ENCODE results near the gene SH3TC1.

Gene SH3TC1

DNA sequence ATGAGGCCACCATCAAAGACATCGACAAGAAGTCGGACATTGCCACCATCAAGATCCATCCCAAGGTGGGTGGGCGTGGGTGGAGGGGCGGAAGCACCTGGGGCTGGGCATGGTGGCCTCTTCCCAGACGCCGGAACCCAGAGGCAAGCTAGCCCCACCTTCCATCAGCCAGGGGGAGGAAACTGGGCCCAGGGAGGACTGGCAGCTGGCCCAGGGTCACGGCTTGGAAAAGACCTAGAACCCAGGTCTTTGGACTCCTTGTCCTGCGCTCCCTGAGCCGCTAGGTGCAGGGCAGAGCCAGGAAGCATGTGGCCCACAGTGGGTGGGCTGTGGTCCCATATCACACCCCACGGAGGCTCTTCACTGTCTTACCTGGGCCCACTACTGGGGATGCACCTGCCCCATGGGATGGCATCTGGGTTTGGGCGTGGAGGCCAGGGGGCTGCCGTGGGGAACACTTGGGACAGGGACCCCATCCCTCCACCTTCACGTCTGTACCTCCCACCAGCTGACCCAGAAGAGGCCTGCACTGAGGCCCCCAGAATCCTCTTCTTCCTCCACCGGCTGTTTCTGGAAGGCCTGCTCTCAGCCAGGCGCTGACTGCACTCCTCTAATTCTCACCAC, 87.7 kb downstream of the SH3TC1 start:
- Histone ChIP-seq H3F3A (ENCODE audit: insufficient read depth) (no peaks in the 10 kb centered on the region), H3K4me2 (ENCODE audit: low read depth, low read length, poor library complexity, severe bottlenecking) (no peak overlapping the region), H3K9me2 (replicated peaks; ENCODE audit: insufficient read depth, low read length) (no peaks in the 10 kb centered on the region), H3K9me3 (ENCODE audit: insufficient read depth, low read length) (no peaks in the 10 kb centered on the region), H3K27me3 (ENCODE audit: low read length) (no peaks in the 10 kb centered on the region), H3K27ac (ENCODE audit: low read depth, low read length) (no peak overlapping the region), H2AFZ (ENCODE audit: low read depth, low read length, severe bottlenecking) (no peak overlapping the region), H3K9ac (ENCODE audit: low read length) (no peak overlapping the region), H3K79me2 (ENCODE audit: insufficient read depth, low read length) (no peaks in the 10 kb centered on the region), H3K4me3 (ENCODE audit: insufficient read depth, low read length, poor library complexity, severe bottlenecking) (no peak overlapping the region), H3K36me3 (ENCODE audit: low read length) (no peaks in the 10 kb centered on the region), H4K20me1 (ENCODE audit: low read depth, low read length) (no peaks in the 10 kb centered on the region)
- TF ChIP-seq, protein P1, sequence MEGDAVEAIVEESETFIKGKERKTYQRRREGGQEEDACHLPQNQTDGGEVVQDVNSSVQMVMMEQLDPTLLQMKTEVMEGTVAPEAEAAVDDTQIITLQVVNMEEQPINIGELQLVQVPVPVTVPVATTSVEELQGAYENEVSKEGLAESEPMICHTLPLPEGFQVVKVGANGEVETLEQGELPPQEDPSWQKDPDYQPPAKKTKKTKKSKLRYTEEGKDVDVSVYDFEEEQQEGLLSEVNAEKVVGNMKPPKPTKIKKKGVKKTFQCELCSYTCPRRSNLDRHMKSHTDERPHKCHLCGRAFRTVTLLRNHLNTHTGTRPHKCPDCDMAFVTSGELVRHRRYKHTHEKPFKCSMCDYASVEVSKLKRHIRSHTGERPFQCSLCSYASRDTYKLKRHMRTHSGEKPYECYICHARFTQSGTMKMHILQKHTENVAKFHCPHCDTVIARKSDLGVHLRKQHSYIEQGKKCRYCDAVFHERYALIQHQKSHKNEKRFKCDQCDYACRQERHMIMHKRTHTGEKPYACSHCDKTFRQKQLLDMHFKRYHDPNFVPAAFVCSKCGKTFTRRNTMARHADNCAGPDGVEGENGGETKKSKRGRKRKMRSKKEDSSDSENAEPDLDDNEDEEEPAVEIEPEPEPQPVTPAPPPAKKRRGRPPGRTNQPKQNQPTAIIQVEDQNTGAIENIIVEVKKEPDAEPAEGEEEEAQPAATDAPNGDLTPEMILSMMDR (IDR thresholded peaks at IDR 0.05; ENCODE audit: insufficient read depth, low read length, poor library complexity, severe bottlenecking), result no peak
- no peak for TF ChIP-seq EZH2phosphoT487 (conservative IDR thresholded peaks at IDR 0.05; ENCODE audit: low read length)

DNA sequence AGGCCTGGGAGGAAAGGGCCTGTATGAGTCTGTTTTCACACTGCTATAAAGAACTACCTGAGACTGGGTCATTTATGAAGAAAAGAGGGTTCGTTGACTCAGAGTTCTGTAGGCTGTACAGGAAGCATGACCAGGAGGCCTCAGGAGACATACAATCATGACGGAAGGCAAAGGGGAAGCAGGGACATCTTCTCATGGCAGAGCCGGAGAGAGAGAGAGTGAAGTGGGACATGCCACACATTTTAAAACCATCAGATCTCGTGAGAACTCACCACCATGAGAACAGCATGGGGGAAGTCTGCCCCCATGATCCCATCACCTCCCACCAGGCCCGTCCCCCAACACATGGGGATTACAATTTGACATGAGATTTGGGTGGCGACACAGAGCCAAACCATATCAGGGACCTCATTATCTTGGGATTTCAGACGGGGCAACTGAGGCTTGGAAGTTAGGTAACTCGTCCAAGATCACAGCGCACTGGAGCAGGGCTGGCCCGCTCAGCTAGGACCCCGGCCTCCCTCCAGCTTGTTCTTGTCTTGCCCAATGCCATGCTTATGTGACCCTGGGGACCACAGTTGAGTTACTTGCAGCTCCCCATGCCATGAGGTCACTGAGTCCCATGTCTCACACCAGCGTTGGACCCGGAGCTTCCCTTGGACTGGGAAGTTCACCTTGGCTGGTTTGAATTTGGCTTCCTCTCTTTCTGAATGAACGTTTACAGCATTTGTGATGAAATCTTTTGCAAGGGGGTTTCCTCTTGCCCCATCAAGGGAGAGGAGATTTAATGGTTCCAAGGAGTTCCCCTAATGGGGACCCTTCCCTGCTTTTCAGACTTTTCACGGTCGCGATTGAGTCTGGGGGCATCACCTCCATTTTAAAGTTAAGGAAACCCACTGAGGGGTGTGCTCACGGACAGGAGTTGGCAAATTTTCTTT, 88.5 kb downstream of the SH3TC1 start:
- Histone ChIP-seq H3K27ac (ENCODE audit: low read depth, low read length) (no peak overlapping the region), H3F3A (ENCODE audit: insufficient read depth) (no peaks in the 10 kb centered on the region), H3K4me2 (ENCODE audit: low read depth, low read length, poor library complexity, severe bottlenecking) (no peak overlapping the region), H2AFZ (ENCODE audit: low read depth, low read length, severe bottlenecking) (no peak overlapping the region), H3K36me3 (ENCODE audit: low read length) (no peaks in the 10 kb centered on the region), H3K9me3 (ENCODE audit: insufficient read depth, low read length) (no peaks in the 10 kb centered on the region), H3K9ac (ENCODE audit: low read length) (no peak overlapping the region), H3K9me2 (replicated peaks; ENCODE audit: insufficient read depth, low read length) (no peaks in the 10 kb centered on the region), H3K79me2 (ENCODE audit: insufficient read depth, low read length) (no peaks in the 10 kb centered on the region), H3K27me3 (ENCODE audit: low read length) (no peaks in the 10 kb centered on the region), H3K4me3 (ENCODE audit: insufficient read depth, low read length, poor library complexity, severe bottlenecking) (no peak overlapping the region), H4K20me1 (ENCODE audit: low read depth, low read length) (no peaks in the 10 kb centered on the region)
- no peak for TF ChIP-seq EZH2phosphoT487 (conservative IDR thresholded peaks at IDR 0.05; ENCODE audit: low read length)
- TF ChIP-seq, protein P1 (IDR thresholded peaks at IDR 0.05; ENCODE audit: insufficient read depth, low read length, poor library complexity, severe bottlenecking), result no peak

DNA sequence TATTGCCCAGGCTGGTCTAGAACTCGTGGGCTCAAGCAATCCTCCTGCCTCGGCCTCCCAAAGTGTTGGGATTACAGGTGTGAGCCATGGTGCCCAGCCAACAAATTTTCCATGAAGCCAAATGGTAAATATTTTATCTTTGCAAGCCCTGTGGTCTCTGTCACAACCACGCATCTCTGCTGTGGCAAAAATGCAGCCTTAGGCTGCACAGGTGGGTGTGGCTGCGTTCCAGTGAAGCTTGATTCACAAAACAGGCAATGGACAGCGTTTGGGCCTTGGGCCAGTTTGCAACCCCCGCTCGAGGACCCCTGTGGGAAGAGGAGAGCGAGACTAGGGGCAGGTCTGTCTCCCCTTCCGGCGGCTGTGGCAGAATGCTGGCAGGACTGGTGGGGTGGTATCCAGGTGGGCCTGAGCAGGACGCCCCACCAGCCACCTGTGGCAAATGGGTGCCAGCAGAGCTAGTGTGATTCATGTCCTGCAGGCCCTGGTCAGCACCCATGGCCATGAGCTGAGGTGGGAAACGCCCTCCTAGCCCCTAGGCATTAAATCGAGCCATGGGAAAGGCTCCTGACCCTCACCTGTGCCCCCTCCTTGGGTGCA, 90.2 kb downstream of the SH3TC1 start:
- no peak overlapping the region for H3K27ac ChIP-seq (ENCODE audit: low read depth, low read length)
- no peak overlapping the region for H3K9ac ChIP-seq (ENCODE audit: low read length)
- no peaks in the 10 kb centered on the region for H3F3A ChIP-seq (ENCODE audit: insufficient read depth)
- H3K9me2 ChIP-seq (replicated peaks; ENCODE audit: insufficient read depth, low read length), result no peaks in the 10 kb centered on the region
- no peaks in the 10 kb centered on the region for H3K79me2 ChIP-seq (ENCODE audit: insufficient read depth, low read length)
- no peaks in the 10 kb centered on the region for H3K27me3 ChIP-seq (ENCODE audit: low read length)
- TF ChIP-seq, protein P1 (IDR thresholded peaks at IDR 0.05; ENCODE audit: insufficient read depth, low read length, poor library complexity, severe bottlenecking), result no peak
- TF ChIP-seq EZH2phosphoT487 (conservative IDR thresholded peaks at IDR 0.05; ENCODE audit: low read length), result no peak
- no peaks in the 10 kb centered on the region for H4K20me1 ChIP-seq (ENCODE audit: low read depth, low read length)
- no peak overlapping the region for H3K4me2 ChIP-seq (ENCODE audit: low read depth, low read length, poor library complexity, severe bottlenecking)
- H3K4me3 ChIP-seq (ENCODE audit: insufficient read depth, low read length, poor library complexity, severe bottlenecking), result no peak overlapping the region
- H3K36me3 ChIP-seq (ENCODE audit: low read length), result no peaks in the 10 kb centered on the region
- H3K9me3 ChIP-seq (ENCODE audit: insufficient read depth, low read length), result no peaks in the 10 kb centered on the region
- no peak overlapping the region for H2AFZ ChIP-seq (ENCODE audit: low read depth, low read length, severe bottlenecking)

Data from SU-DHL-6 (cell line).